C4-2B (cell line): Measurements from ENCODE around the gene FAM216A.

Source experiments
- ZFX ChIP-seq: fragments of 450-650 bp; IDR thresholded peaks from 2 replicates; pipeline ENCODE4 v1.6.1; 2017
- TF ChIP-seq, protein P1 (sequence below): fragments of 450-650 bp; conservative IDR thresholded peaks from 2 replicates; pipeline ENCODE4 v1.5.1; 2017; ENCODE audit warnings: mild to moderate bottlenecking

DNA sequence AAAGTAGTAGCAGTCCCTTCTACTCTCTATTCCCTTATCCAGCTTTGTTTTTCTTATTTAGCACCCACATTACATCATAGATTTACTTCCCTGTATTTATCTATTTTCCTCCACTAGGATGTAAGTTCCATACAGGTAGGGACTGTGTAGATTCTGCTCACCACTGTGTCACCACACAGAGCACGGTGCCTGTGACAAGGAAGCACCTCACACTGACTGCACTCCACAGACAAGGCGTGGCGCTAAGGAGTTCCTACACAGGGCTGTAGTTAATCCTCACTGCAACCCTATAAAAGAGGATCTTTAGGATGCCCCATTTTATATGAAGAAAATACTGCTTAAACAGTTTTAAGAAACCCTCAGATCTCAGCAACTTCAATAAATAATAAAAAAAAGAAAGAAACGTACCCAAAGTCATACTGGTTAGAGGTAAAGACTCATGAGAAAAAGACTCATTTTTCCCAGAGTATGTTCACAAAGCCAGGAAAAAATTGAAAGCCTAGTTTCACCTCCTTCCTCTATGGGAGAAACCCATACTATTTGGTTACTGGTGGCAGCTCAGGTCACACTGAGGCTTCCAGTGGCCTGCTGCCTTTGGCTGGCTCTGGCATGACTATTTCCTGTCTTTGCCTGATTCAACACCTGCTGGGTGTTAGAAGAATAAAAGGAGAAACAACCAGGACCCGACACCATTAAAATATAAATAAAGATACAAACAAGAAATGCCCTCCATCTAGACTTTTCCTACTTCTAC, 70.4 kb downstream of the FAM216A start:
- TF ChIP-seq, protein P1, sequence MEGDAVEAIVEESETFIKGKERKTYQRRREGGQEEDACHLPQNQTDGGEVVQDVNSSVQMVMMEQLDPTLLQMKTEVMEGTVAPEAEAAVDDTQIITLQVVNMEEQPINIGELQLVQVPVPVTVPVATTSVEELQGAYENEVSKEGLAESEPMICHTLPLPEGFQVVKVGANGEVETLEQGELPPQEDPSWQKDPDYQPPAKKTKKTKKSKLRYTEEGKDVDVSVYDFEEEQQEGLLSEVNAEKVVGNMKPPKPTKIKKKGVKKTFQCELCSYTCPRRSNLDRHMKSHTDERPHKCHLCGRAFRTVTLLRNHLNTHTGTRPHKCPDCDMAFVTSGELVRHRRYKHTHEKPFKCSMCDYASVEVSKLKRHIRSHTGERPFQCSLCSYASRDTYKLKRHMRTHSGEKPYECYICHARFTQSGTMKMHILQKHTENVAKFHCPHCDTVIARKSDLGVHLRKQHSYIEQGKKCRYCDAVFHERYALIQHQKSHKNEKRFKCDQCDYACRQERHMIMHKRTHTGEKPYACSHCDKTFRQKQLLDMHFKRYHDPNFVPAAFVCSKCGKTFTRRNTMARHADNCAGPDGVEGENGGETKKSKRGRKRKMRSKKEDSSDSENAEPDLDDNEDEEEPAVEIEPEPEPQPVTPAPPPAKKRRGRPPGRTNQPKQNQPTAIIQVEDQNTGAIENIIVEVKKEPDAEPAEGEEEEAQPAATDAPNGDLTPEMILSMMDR = no peak
- no peak for TF ChIP-seq ZFX
